Measurements from ENCODE around the gene GRIPAP1. TPM values are rescaled to one million over a fixed set of nuclear protein-coding genes. Genes with fewer than 3 reads are reported as not detected.

GRIPAP1 gene
- total RNA-seq, 4 donors from 2014 or later: 24.7 to 36.4 (median 33.7) TPM

- Histone ChIP-seq H3K27ac (replicated peaks in 1 of 4) (peak overlapping the region in 1 of 4 donors; percentile 54), H3K4me3 (no peak overlapping the region), H3K27me3 (no peaks in the 10 kb centered on the region), H3K9me3 (no peaks in the 10 kb centered on the region), H3K36me3 (peaks cover 0 to 48% (median 24%) of the 10 kb centered on the region in 4 donors), H3K4me1 (peaks cover 11 to 21% (median 16%) of the 10 kb centered on the region in 4 donors)
- no peak for TF ChIP-seq EP300 (IDR thresholded peaks at IDR 0.05)
- no peak for TF ChIP-seq POLR2A (IDR thresholded peaks at IDR 0.05; ENCODE audit: low read depth)
- TF ChIP-seq, protein P1, sequence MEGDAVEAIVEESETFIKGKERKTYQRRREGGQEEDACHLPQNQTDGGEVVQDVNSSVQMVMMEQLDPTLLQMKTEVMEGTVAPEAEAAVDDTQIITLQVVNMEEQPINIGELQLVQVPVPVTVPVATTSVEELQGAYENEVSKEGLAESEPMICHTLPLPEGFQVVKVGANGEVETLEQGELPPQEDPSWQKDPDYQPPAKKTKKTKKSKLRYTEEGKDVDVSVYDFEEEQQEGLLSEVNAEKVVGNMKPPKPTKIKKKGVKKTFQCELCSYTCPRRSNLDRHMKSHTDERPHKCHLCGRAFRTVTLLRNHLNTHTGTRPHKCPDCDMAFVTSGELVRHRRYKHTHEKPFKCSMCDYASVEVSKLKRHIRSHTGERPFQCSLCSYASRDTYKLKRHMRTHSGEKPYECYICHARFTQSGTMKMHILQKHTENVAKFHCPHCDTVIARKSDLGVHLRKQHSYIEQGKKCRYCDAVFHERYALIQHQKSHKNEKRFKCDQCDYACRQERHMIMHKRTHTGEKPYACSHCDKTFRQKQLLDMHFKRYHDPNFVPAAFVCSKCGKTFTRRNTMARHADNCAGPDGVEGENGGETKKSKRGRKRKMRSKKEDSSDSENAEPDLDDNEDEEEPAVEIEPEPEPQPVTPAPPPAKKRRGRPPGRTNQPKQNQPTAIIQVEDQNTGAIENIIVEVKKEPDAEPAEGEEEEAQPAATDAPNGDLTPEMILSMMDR (IDR thresholded peaks at IDR 0.05): no peak
- no peak for TF ChIP-seq POLR2AphosphoS5 (IDR thresholded peaks at IDR 0.05)
- intact Hi-C loops (cut with DNase I): no loop called here
- no peak for DNase-seq (ENCODE audit: extremely low spot score)
- WGBS: 88% methylated on average over 8 of the region's 8 CpGs
Observed at GRCh38 chrX:48936429-48937053, 65.5 kb downstream of the GRIPAP1 start.

DNA sequence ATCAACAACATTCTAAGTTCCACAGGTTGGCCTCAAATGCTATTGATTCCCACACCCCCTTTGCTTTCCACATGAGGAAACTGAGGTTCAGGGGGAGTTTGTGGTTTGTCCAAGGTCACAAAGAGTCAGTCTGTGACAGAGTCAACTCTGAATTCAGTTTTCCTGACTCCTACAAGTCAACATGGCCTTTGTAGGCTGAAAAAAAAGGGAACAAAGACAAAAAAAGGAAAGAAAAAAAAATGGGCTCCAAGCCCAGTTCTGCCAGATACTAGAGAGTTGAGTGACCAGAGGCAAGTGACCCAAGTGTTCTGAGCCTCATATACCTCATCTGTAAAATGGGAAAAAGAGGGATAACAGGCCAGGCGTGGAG, 66.8 kb downstream of the GRIPAP1 start:
- H3K27ac ChIP-seq (replicated peaks in 1 of 4): no peak overlapping the region
- TF ChIP-seq EP300 (IDR thresholded peaks at IDR 0.05): no peak
- no peak for TF ChIP-seq POLR2AphosphoS5 (IDR thresholded peaks at IDR 0.05)
- TF ChIP-seq, protein P1 (IDR thresholded peaks at IDR 0.05): no peak
- TF ChIP-seq POLR2A (IDR thresholded peaks at IDR 0.05; ENCODE audit: low read depth): no peak
- intact Hi-C loops (cut with DNase I): no loop called here
- peaks cover 0 to 54% (median 23%) of the 10 kb centered on the region in 4 donors for H3K36me3 ChIP-seq
- H3K27me3 ChIP-seq: no peaks in the 10 kb centered on the region
- peaks cover 7 to 21% (median 13%) of the 10 kb centered on the region in 4 donors for H3K4me1 ChIP-seq
- no peak overlapping the region for H3K4me3 ChIP-seq
- no peak for DNase-seq (ENCODE audit: extremely low spot score)
- 100% methylated on average over 1 of the region's 1 CpG for WGBS
- no peaks in the 10 kb centered on the region for H3K9me3 ChIP-seq

- WGBS: 77% methylated on average over 7 of the region's 7 CpGs
- Histone ChIP-seq H3K27me3 (no peaks in the 10 kb centered on the region), H3K27ac (replicated peaks in 1 of 4) (no peak overlapping the region), H3K9me3 (no peaks in the 10 kb centered on the region), H3K36me3 (peaks cover 0 to 56% (median 26%) of the 10 kb centered on the region in 4 donors), H3K4me1 (peaks cover 3 to 17% (median 13%) of the 10 kb centered on the region in 4 donors), H3K4me3 (no peak overlapping the region)
- intact Hi-C loops (cut with DNase I): no loop called here
- DNase-seq (ENCODE audit: extremely low spot score): no peak
- TF ChIP-seq, protein P1 (IDR thresholded peaks at IDR 0.05): no peak
- TF ChIP-seq POLR2A (IDR thresholded peaks at IDR 0.05; ENCODE audit: low read depth): no peak
- TF ChIP-seq POLR2AphosphoS5 (IDR thresholded peaks at IDR 0.05): no peak
- TF ChIP-seq EP300 (IDR thresholded peaks at IDR 0.05): no peak
Observed at GRCh38 chrX:48934581-48935300, 67.3 kb downstream of the GRIPAP1 start.

GRCh38 chrX:48933757-48934156, 68.3 kb downstream of the GRIPAP1 start:
- Histone ChIP-seq H3K27ac (replicated peaks in 1 of 4) (no peak overlapping the region), H3K27me3 (no peaks in the 10 kb centered on the region), H3K4me3 (no peak overlapping the region), H3K9me3 (no peaks in the 10 kb centered on the region), H3K4me1 (peaks cover 3 to 17% (median 13%) of the 10 kb centered on the region in 4 donors), H3K36me3 (peaks cover 0 to 55% (median 27%) of the 10 kb centered on the region in 4 donors)
- no peak for DNase-seq (ENCODE audit: extremely low spot score)
- intact Hi-C loops (cut with DNase I): no loop called here
- TF ChIP-seq POLR2A (IDR thresholded peaks at IDR 0.05; ENCODE audit: low read depth) (no peak), EP300 (IDR thresholded peaks at IDR 0.05) (no peak), POLR2AphosphoS5 (IDR thresholded peaks at IDR 0.05) (no peak)
- TF ChIP-seq, protein P1 (IDR thresholded peaks at IDR 0.05): no peak
- 95% methylated on average over 2 of the region's 2 CpGs for WGBS
